IMR-90 (cell line): ENCODE data around the gene SIK3. TPM values are rescaled to one million over a fixed set of nuclear protein-coding genes. Genes with fewer than 3 reads are reported as not detected.

Source experiments
- ATAC-seq: fragments of 200-7000 bp; cut with Tn5 transposase; 2 replicates; pipeline ENCODE4 v1.9.1; 2020; ENCODE audit warnings: low read depth, mild to moderate bottlenecking, moderate library complexity
- BruUV-seq: library from RNA; stranded (reverse); fragments of 400-500 nt; replicated peaks from 2 replicates; lab custom pipeline; 2021; lab: Mats Ljungman, UMichigan
- CTCF ChIA-PET: fragments of 300-600 bp; formaldehyde crosslinking; extraction: SDS; loops from one replicate; lab custom pipeline; 2021; ENCODE audit warnings: antibody characterized with exemption; lab: Yijun Ruan, JAX
- POLR2A ChIA-PET: fragments of 300-600 bp; sonication (Branson Sonifier 250); formaldehyde crosslinking; loops from one replicate; lab custom pipeline; 2022; ENCODE audit warnings: antibody characterized with exemption; ENCODE audit not compliant: unreplicated experiment; lab: Charles Lee
- DNase-seq: peaks from one replicate; pipeline ENCODE4 v3.0.0; 2013
- H2AFZ ChIP-seq: replicated peaks from 2 replicates; pipeline ENCODE3; 2013; ENCODE audit warnings: low read length, mild to moderate bottlenecking; ENCODE audit not compliant: poor library complexity
- H2AK5ac ChIP-seq: 2 replicates; pipeline ENCODE4 v1.6.1; 2013; ENCODE audit warnings: low read depth, low read length, inconsistent platforms
- H2AK9ac ChIP-seq: replicated peaks from 2 replicates; pipeline ENCODE3; 2013; ENCODE audit warnings: mild to moderate bottlenecking, low read depth, low read length, moderate library complexity; ENCODE audit not compliant: poor library complexity
- H2BK120ac ChIP-seq: 2 replicates; pipeline ENCODE4 v1.6.1; 2013; ENCODE audit warnings: low read depth, low read length, inconsistent platforms
- H2BK15ac ChIP-seq: 3 replicates; pipeline ENCODE4 v1.6.1; 2013; ENCODE audit warnings: low read depth, low read length, inconsistent platforms
- H2BK20ac ChIP-seq: 2 replicates; pipeline ENCODE4 v1.6.1; 2013; ENCODE audit warnings: low read depth, mild to moderate bottlenecking, inconsistent platforms, low read length, moderate library complexity
- H2BK5ac ChIP-seq: 2 replicates; pipeline ENCODE4 v1.6.1; 2013; ENCODE audit warnings: mild to moderate bottlenecking, low read depth, low read length, inconsistent platforms; ENCODE audit not compliant: poor library complexity, severe bottlenecking
- H3K14ac ChIP-seq: replicated peaks from 2 replicates; pipeline ENCODE4 v1.6.1; 2013; ENCODE audit warnings: low read depth, low read length, inconsistent platforms
- H3K18ac ChIP-seq: 2 replicates; pipeline ENCODE4 v1.6.1; 2013; ENCODE audit warnings: low read depth, low read length, control low read depth
- H3K23ac ChIP-seq: 2 replicates; pipeline ENCODE4 v1.6.1; 2013; ENCODE audit warnings: low read depth, low read length, inconsistent platforms
- H3K27ac ChIP-seq: 2 replicates; pipeline ENCODE4 v1.5.1; 2013; ENCODE audit warnings: mild to moderate bottlenecking, control low read depth, low read length; ENCODE audit not compliant: insufficient read depth
- H3K27me3 ChIP-seq: 2 replicates; pipeline ENCODE4 v1.6.1; 2013; ENCODE audit warnings: low read length; ENCODE audit not compliant: control insufficient read depth, insufficient read depth
- H3K36me3 ChIP-seq: 2 replicates; pipeline ENCODE4 v1.6.1; 2013; ENCODE audit warnings: low read length, mixed read lengths; ENCODE audit not compliant: control insufficient read depth, insufficient read depth
- H3K4ac ChIP-seq: 2 replicates; pipeline ENCODE4 v1.6.1; 2013; ENCODE audit warnings: low read depth, low read length, inconsistent platforms
- H3K4me1 ChIP-seq: 2 replicates; pipeline ENCODE4 v1.6.1; 2013; ENCODE audit warnings: low read length, mixed read lengths; ENCODE audit not compliant: control insufficient read depth, insufficient read depth
- H3K4me2 ChIP-seq: 2 replicates; pipeline ENCODE4 v1.6.1; 2013; ENCODE audit warnings: low read depth, mild to moderate bottlenecking, control low read depth, low read length, moderate library complexity
- H3K4me3 ChIP-seq: 2 replicates; pipeline ENCODE4 v1.5.1; 2013; ENCODE audit warnings: low read depth, mild to moderate bottlenecking, control low read depth, low read length, moderate library complexity; ENCODE audit not compliant: insufficient read depth
- H3K56ac ChIP-seq: 2 replicates; pipeline ENCODE4 v1.6.1; 2013; ENCODE audit warnings: low read length, inconsistent platforms; ENCODE audit not compliant: insufficient read depth; ENCODE audit errors: extremely low read depth
- H3K79me1 ChIP-seq, 2 experiments: 2 replicates each; pipeline ENCODE4 v1.6.1; 2013; ENCODE audit warnings: low read length in 2 of 2, inconsistent platforms in 1 of 2, low read depth in 1 of 2
- H3K9ac ChIP-seq: 2 replicates; pipeline ENCODE4 v1.6.1; 2013; ENCODE audit warnings: low read depth, low read length, control low read depth
- H3K9me1 ChIP-seq: 2 replicates; pipeline ENCODE4 v1.6.1; 2013; ENCODE audit warnings: low read length, inconsistent platforms; ENCODE audit not compliant: insufficient read depth
- H3K9me3 ChIP-seq: 2 replicates; pipeline ENCODE4 v1.6.1; 2013; ENCODE audit warnings: low read length; ENCODE audit not compliant: control insufficient read depth, insufficient read depth
- H4K20me1 ChIP-seq: 2 replicates; pipeline ENCODE4 v1.6.1; 2013; ENCODE audit warnings: low read length, inconsistent platforms; ENCODE audit not compliant: insufficient read depth
- H4K5ac ChIP-seq: 2 replicates; pipeline ENCODE4 v1.6.1; 2013; ENCODE audit warnings: mild to moderate bottlenecking, low read depth, low read length, control low read depth
- H4K8ac ChIP-seq, 2 experiments: 2 replicates each; pipeline ENCODE4 v1.6.1; 2013; ENCODE audit warnings: low read depth in 2 of 2, low read length in 2 of 2, control low read depth in 1 of 2, inconsistent platforms in 1 of 2
- H4K91ac ChIP-seq: 2 replicates; pipeline ENCODE4 v1.6.1; 2013; ENCODE audit warnings: low read depth, low read length, inconsistent platforms; ENCODE audit not compliant: insufficient read depth
- CEBPB ChIP-seq: IDR thresholded peaks from 2 replicates; pipeline ENCODE4 v1.6.1; 2012; ENCODE audit warnings: low read depth, low read length, improper control_type of control experiment
- MAFK ChIP-seq: IDR thresholded peaks from 2 replicates; pipeline ENCODE4 v1.6.1; 2012; ENCODE audit warnings: low read depth, low read length, improper control_type of control experiment
- MAZ ChIP-seq: IDR thresholded peaks from 2 replicates; pipeline ENCODE4 v1.6.1; 2012; ENCODE audit warnings: low read depth, mild to moderate bottlenecking, low read length, improper control_type of control experiment, moderate library complexity, borderline replicate concordance
- MXI1 ChIP-seq: IDR thresholded peaks from 2 replicates; pipeline ENCODE4 v1.6.1; 2012; ENCODE audit warnings: low read depth, mild to moderate bottlenecking, low read length, moderate library complexity, borderline replicate concordance
- NFE2L2 ChIP-seq: fragments of 150-350 bp; IDR thresholded peaks from 2 replicates; pipeline ENCODE4 v1.6.1; 2016; ENCODE audit warnings: low read depth, mild to moderate bottlenecking, low read length
- RFX5 ChIP-seq: IDR thresholded peaks from 2 replicates; pipeline ENCODE4 v1.8.0; 2012; ENCODE audit warnings: low read depth, mild to moderate bottlenecking, low read length, moderate library complexity
- SMC3 ChIP-seq: fragments of 150-350 bp; IDR thresholded peaks from 2 replicates; pipeline ENCODE4 v1.6.1; 2016; ENCODE audit warnings: low read depth, mild to moderate bottlenecking, antibody characterized with exemption, low read length, moderate library complexity
- USF2 ChIP-seq: fragments of 150-350 bp; IDR thresholded peaks from 2 replicates; pipeline ENCODE4 v1.6.1; 2017; ENCODE audit warnings: mild to moderate bottlenecking, antibody characterized with exemption, low read length, low read depth
- WGBS, 2 experiments: methylation state at CpG; one replicate each; pipeline versions ENCODE4 v1.1.5 to v1.1.7; 2013; ENCODE audit warnings: missing lambda C conversion rate in 2 of 2; ENCODE audit not compliant: insufficient read length in 1 of 2; ENCODE audit errors: extremely low coverage in 2 of 2; 5-methylcytosine and 5-hydroxymethylcytosine counted together
- dilution Hi-C: fragments of 300-500 bp; cut with HindIII; formaldehyde crosslinking; loops from one replicate; pipeline ENCODE4 v1.14.3; 2018; ENCODE audit warnings: low sequenced_read_pairs; ENCODE audit not compliant: unreplicated experiment
- in situ Hi-C: fragments of 300-500 bp; cut with MboI; formaldehyde crosslinking; loops from 3 replicates; pipeline ENCODE4 v1.14.3; 2019; ENCODE audit warnings: low sequenced_read_pairs, inconsistent platforms, mixed read lengths
- intact Hi-C: fragments of 100-400 bp; cut with micrococcal nuclease; formaldehyde crosslinking; loops from 2 replicates; pipeline ENCODE4 v1.10.0; 2022
- microRNA-seq, 2 experiments: library from miRNA; stranded (forward) in 1 of 2; unstranded in 1 of 2; fragments of 10-50 nt in 1 of 2; fragments of <30 nt in 1 of 2; gene quantifications in 1 of 2; microRNA quantifications in 1 of 2; one replicate each; pipeline versions ENCODE3 to v1.1.0; 2013 to 2020; ENCODE audit not compliant: insufficient read depth in 1 of 2, insufficient read length in 1 of 2, unreplicated experiment in 1 of 2
- polyA plus RNA-seq, 3 experiments: library from polyadenylated mRNA; depleted of rRNA; stranded (reverse); fragments of >200 nt; gene quantifications; 2 replicates each; pipeline ENCODE4 v1.2.3, GENCODE V29; 2012; ENCODE audit warnings: low replicate concordance in 1 of 3
- small RNA-seq, 5 experiments: library from RNA; depleted of rRNA; stranded (forward); fragments of <200 nt; gene quantifications; one replicate each; pipeline ENCODE3, GENCODE V24; 2012
- total RNA-seq: library from RNA; depleted of rRNA; stranded (reverse); fragments of >200 nt; gene quantifications from 2 replicates; pipeline ENCODE4 v1.2.3, GENCODE V29; 2012; rRNA removed

Gene SIK3
- total and polyA plus RNA-seq, 2 of the 4 experiments (the other 2 are of a cell fraction), result 8.2 to 9.1 TPM

- Histone ChIP-seq H2AK5ac (no peak overlapping the region; the same call in 1 of the 2 replicates), H3K36me3 (no peaks in the 10 kb centered on the region), H3K9me3 (no peaks in the 10 kb centered on the region), H3K27ac (no peak overlapping the region), H4K5ac (peak overlapping the region; percentile 9; the same call in 1 of the 2 replicates), H3K56ac (no peak overlapping the region), H3K4me3 (no peak overlapping the region), H2BK15ac (no peak overlapping the region; the same call in 2 of the 3 replicates), H2BK20ac (no peak overlapping the region), H3K23ac (no peak overlapping the region), H3K14ac (no peak overlapping the region), H4K20me1 (no peaks in the 10 kb centered on the region), H3K4me1 (peaks cover 2% of the 10 kb centered on the region), H4K91ac (peak overlapping the region; percentile 13; the same call in 1 of the 2 replicates), H3K9me1 (peaks cover 3% of the 10 kb centered on the region), H3K4ac (no peak overlapping the region), H2BK120ac (no peak overlapping the region), H2AK9ac (no peak overlapping the region), H3K18ac (no peak overlapping the region), H4K8ac (peak overlapping the region in 1 of 2 experiments; percentile 82; a peak in 2 of 4 replicates), H2AFZ (peak overlapping the region; percentile 85), H3K4me2 (no peak overlapping the region), H3K27me3 (no peaks in the 10 kb centered on the region), H2BK5ac (no peak overlapping the region), H3K9ac (no peak overlapping the region), H3K79me1 (peaks cover 0 to under 1% of the 10 kb centered on the region in 2 experiments; a peak in 1 of 4 replicates)
- in situ Hi-C loops, result loop anchor here (5.0 kb wide), 1 partner anchor 309 kb away; no protein-coding TSS in a partner anchor
- BruUV-seq, result no TSS peak
- 100% methylated on average over 1 of the region's 1 CpG; no CpG with 5 or more reads in 1 of the 2 experiments for WGBS, 2 experiments
- intact Hi-C loops, result loop anchor here (1.0 to 5.0 kb wide), 2 partner anchors 79 to 433 kb away; no protein-coding TSS in a partner anchor
- dilution Hi-C loops, result no loop called here
- TF ChIP-seq MXI1 (no peak), USF2 (no peak), RFX5 (no peak), MAZ (no peak), NFE2L2 (no peak), CEBPB (no peak), SMC3 (no peak), MAFK (no peak)
- DNase-seq, result peak; percentile 16
- ATAC-seq, result 0 out of 2 replicates have a peak, but pooled peaks have one; percentile 13
- CTCF ChIA-PET, result interaction anchor here (0.9 to 1.7 kb wide), 2 partner anchors 42 to 313 kb away, joined by 3 to 6 read pairs; no protein-coding TSS in a partner anchor
- POLR2A ChIA-PET, result no interaction called here
These were observed 304.5 kb downstream of the SIK3 start for GRCh38 chr11:116793772-116794097.

Small RNA genes lying within 50 kb of the gene (microRNA-seq; reads per million reads assigned to microRNA genes)
- gene AP000936.3 (ENCODE audit: insufficient read depth, insufficient read length) (not detected), gene RNY4P6 (ENCODE audit: insufficient read depth, insufficient read length) (6.2 reads per million)

Small RNA genes lying within 50 kb of the gene (small RNA-seq; reads per million reads assigned to genes)
- gene AP000936.3 (0 reads per million in 5 experiments), gene RNY4P6 (0.11 to 134 (median 2.8) reads per million in 5 experiments)

Other genes starting within 250 kb of the SIK3 start
- gene PAFAH1B2, start 45.9 kb upstream of the SIK3 start, total RNA-seq, result 213 and 280 TPM in 2 replicates
- gene PAFAH1B2, start 45.9 kb upstream of the SIK3 start, polyA plus RNA-seq (2012; rRNA removed), result 24.2 and 29.8 TPM in 2 replicates
- gene SIDT2, start 80.3 kb upstream of the SIK3 start, total RNA-seq, result 6.7 and 7.3 TPM in 2 replicates
- gene SIDT2, start 80.3 kb upstream of the SIK3 start, polyA plus RNA-seq (2012; rRNA removed), result 29.7 and 30.3 TPM in 2 replicates
- gene TAGLN, start 100.9 kb upstream of the SIK3 start, total RNA-seq, result 1,558 and 2,558 TPM in 2 replicates
- 3,760 and 3,780 TPM in 2 replicates for gene TAGLN, start 100.9 kb upstream of the SIK3 start, polyA plus RNA-seq (2012; rRNA removed)
- gene PCSK7, start 133.6 kb upstream of the SIK3 start, total RNA-seq, result 35.8 and 36.7 TPM in 2 replicates
- 48.4 and 54.3 TPM in 2 replicates for gene PCSK7, start 133.6 kb upstream of the SIK3 start, polyA plus RNA-seq (2012; rRNA removed)
- gene RNF214, start 134.2 kb upstream of the SIK3 start, total RNA-seq, result 7.5 and 7.9 TPM in 2 replicates
- 14.8 and 16.1 TPM in 2 replicates for gene RNF214, start 134.2 kb upstream of the SIK3 start, polyA plus RNA-seq (2012; rRNA removed)
- gene BACE1-AS, start 192.9 kb upstream of the SIK3 start, total RNA-seq, result 2.5 and 2.7 TPM in 2 replicates
- 2.4 and 2.9 TPM in 2 replicates for gene BACE1-AS, start 192.9 kb upstream of the SIK3 start, polyA plus RNA-seq (2012; rRNA removed)
- 27.6 and 29.2 TPM in 2 replicates for gene BACE1, start 217.8 kb upstream of the SIK3 start, total RNA-seq
- gene BACE1, start 217.8 kb upstream of the SIK3 start, polyA plus RNA-seq (2012; rRNA removed), result 42.4 and 50.6 TPM in 2 replicates
- 23.6 and 26.9 TPM in 2 replicates for gene CEP164, start 229.4 kb upstream of the SIK3 start, total RNA-seq
- gene CEP164, start 229.4 kb upstream of the SIK3 start, polyA plus RNA-seq (2012; rRNA removed), result 20.0 and 23.3 TPM in 2 replicates